NB4 (cell line): ENCODE results near the gene B3GALNT2.
"Not testable (repeated sequence)": the region's sequence is repeated elsewhere in the genome, so short reads cannot be mapped to it uniquely, and the experiment has no call there.

ENCODE experiments used
- DNase-seq: peaks from one replicate; pipeline ENCODE4 v3.0.0; 2010; ENCODE audit warnings: low read depth
- H3K4me3 ChIP-seq: one replicate; pipeline ENCODE4 v1.5.1; 2011; ENCODE audit warnings: mild to moderate bottlenecking, low read depth, low read length, moderate library complexity
- CTCF ChIP-seq: IDR thresholded peaks from one replicate; pipeline ENCODE4 v1.5.1; 2012; ENCODE audit warnings: low read depth, low read length
- MAX ChIP-seq: IDR thresholded peaks from 2 replicates; pipeline ENCODE4 v1.6.1; 2011; ENCODE audit warnings: low read depth, low read length
- MYC ChIP-seq: IDR thresholded peaks from 2 replicates; pipeline ENCODE4 v1.6.1; 2011; ENCODE audit warnings: low read depth, low read length
- POLR2A ChIP-seq: IDR thresholded peaks from 2 replicates; pipeline ENCODE4 v1.6.1; 2011; ENCODE audit warnings: mild to moderate bottlenecking; ENCODE audit not compliant: insufficient read length; ENCODE audit errors: extremely low read depth

The B3GALNT2 gene

GRCh38 chr1:235460770-235461169, 43.5 kb downstream of the B3GALNT2 start:
- H3K4me3 ChIP-seq: no peak overlapping the region
- no peak for DNase-seq
- TF ChIP-seq POLR2A (no peak), MYC (no peak), MAX (no peak), CTCF (no peak)

GRCh38 chr1:235457856-235458255, 46.4 kb downstream of the B3GALNT2 start:
- H3K4me3 ChIP-seq, DNase-seq: not testable (repeated sequence)

- no peak for TF ChIP-seq MYC
- no peak for TF ChIP-seq MAX
- no peak for TF ChIP-seq POLR2A
- no peak for TF ChIP-seq CTCF
- no peak for DNase-seq
- no peak overlapping the region for H3K4me3 ChIP-seq
Observed at GRCh38 chr1:235455823-235456222, 48.4 kb downstream of the B3GALNT2 start.

- DNase-seq: no peak
- H3K4me3 ChIP-seq: no peak overlapping the region
- no peak for TF ChIP-seq CTCF
- no peak for TF ChIP-seq MYC
- no peak for TF ChIP-seq MAX
- no peak for TF ChIP-seq POLR2A
Observed at GRCh38 chr1:235455097-235455496, 49.2 kb downstream of the B3GALNT2 start.

- H3K4me3 ChIP-seq: no peak overlapping the region
- no peak for DNase-seq
- TF ChIP-seq MAX (no peak), CTCF (no peak), POLR2A (no peak), MYC (no peak)
Observed at GRCh38 chr1:235454021-235454420, 50.2 kb downstream of the B3GALNT2 start.

- TF ChIP-seq POLR2A: no peak
- no peak for DNase-seq
- H3K4me3 ChIP-seq: no peak overlapping the region
Observed at GRCh38 chr1:235450886-235451483, 53.3 kb downstream of the B3GALNT2 start.

- no peak for DNase-seq
- no peak for TF ChIP-seq MYC
- TF ChIP-seq MAX: no peak
- TF ChIP-seq CTCF: no peak
- no peak for TF ChIP-seq POLR2A
- H3K4me3 ChIP-seq: no peak overlapping the region
Observed at GRCh38 chr1:235450433-235450832, 53.8 kb downstream of the B3GALNT2 start.
